OCI-LY1 (cell line): ENCODE measurements around the gene SORBS1.

Experiments used
- EZH2 ChIP-seq: fragments of 200-600 bp; sonication (generic), shearing (Covaris generic); IDR thresholded peaks from 2 replicates; pipeline ENCODE4 v1.8.0; 2017; ENCODE audit warnings: borderline replicate concordance, mixed run types, mild to moderate bottlenecking, antibody characterized with exemption, low read length, moderate library complexity, mixed read lengths
- TF ChIP-seq, protein P1 (sequence below): fragments of 200-600 bp; sonication (generic), shearing (Covaris generic); IDR thresholded peaks from 2 replicates; pipeline ENCODE4 v1.5.1; 2017; ENCODE audit warnings: mild to moderate bottlenecking, antibody characterized with exemption, low read length, moderate library complexity, mixed read lengths

DNA sequence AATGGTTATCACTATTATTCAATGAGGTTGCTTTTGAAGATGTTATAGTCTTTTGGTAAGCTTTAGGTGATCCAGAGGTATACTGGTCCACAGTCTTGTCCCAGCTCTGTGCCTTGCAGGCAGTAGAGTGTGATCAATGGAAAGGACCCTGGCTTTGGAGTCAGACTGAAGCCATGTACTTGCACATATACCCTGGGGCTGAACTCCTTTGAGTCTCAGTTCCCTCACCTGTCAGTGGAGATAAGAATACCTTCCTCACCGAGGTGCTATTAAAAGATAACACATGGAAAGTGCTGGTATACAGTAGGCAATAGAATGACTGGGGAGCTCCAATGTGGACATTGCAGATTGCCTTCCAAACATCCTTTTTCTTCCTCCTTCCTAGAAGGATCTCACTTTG is 254.3 kb downstream of the SORBS1 start:
- TF ChIP-seq, protein P1, sequence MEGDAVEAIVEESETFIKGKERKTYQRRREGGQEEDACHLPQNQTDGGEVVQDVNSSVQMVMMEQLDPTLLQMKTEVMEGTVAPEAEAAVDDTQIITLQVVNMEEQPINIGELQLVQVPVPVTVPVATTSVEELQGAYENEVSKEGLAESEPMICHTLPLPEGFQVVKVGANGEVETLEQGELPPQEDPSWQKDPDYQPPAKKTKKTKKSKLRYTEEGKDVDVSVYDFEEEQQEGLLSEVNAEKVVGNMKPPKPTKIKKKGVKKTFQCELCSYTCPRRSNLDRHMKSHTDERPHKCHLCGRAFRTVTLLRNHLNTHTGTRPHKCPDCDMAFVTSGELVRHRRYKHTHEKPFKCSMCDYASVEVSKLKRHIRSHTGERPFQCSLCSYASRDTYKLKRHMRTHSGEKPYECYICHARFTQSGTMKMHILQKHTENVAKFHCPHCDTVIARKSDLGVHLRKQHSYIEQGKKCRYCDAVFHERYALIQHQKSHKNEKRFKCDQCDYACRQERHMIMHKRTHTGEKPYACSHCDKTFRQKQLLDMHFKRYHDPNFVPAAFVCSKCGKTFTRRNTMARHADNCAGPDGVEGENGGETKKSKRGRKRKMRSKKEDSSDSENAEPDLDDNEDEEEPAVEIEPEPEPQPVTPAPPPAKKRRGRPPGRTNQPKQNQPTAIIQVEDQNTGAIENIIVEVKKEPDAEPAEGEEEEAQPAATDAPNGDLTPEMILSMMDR = no peak
- no peak for TF ChIP-seq EZH2
